B cell (primary cell): ENCODE results near the gene HHATL. TPM values are rescaled to one million over a fixed set of nuclear protein-coding genes. Genes with fewer than 3 reads are reported as not detected.
A peak's percentile ranks its signal among the peaks of the same experiment; 100 is the strongest.

Source experiments
- ATAC-seq: fragments of 200-7000 bp; cut with Tn5 transposase; one replicate; pipeline ENCODE4 v1.10.0; 2021; ENCODE audit warnings: low read depth, mild to moderate bottlenecking, moderate number of reproducible peaks, moderate library complexity
- CTCF ChIA-PET: fragments of 350-600 bp; sonication (Branson Sonifier 250); formaldehyde crosslinking; loops from one replicate; lab custom pipeline; 2021; ENCODE audit warnings: antibody characterized with exemption, inconsistent platforms; lab: Charles Lee
- POLR2A ChIA-PET: fragments of 350-600 bp; sonication (Branson Sonifier 250); formaldehyde crosslinking; loops from one replicate; lab custom pipeline; 2021; ENCODE audit warnings: antibody characterized with exemption; lab: Charles Lee
- DNase-seq: peaks from one replicate; pipeline ENCODE4 v3.0.0; 2013
- H2AFZ ChIP-seq: 2 replicates; pipeline ENCODE4 v1.6.1; 2012; ENCODE audit warnings: mild to moderate bottlenecking, low read depth, low read length; ENCODE audit not compliant: insufficient read depth, poor library complexity, severe bottlenecking
- H3K27ac ChIP-seq, 2 donors: 1 replicate in 1 of 2; 2 replicates in 1 of 2; pipeline ENCODE4 v1.5.1; 2012 to 2013; ENCODE audit warnings: low read length in 2 of 2, mild to moderate bottlenecking in 2 of 2, moderate library complexity in 1 of 2
- H3K27me3 ChIP-seq, 4 experiments: fragments of 200-600 bp in 1 of 4; sonication (generic) in 1 of 4; replicated peaks in 1 of 4; 1 replicate in 2 of 4; 2 replicates in 2 of 4; pipeline versions ENCODE4 v1.6.1 to v1.7.0; 2013 to 2016; ENCODE audit warnings: low read length in 3 of 4, mild to moderate bottlenecking in 2 of 4, mixed read lengths in 1 of 4, moderate library complexity in 1 of 4; ENCODE audit not compliant: insufficient read depth in 4 of 4, control insufficient read depth in 3 of 4; ENCODE audit errors: control extremely low read depth in 1 of 4
- H3K36me3 ChIP-seq, 2 experiments: replicated peaks in 1 of 2; 1 replicate in 1 of 2; 2 replicates in 1 of 2; pipeline versions ENCODE4 v1.6.1 to v1.7.1; 2013; ENCODE audit warnings: low read length in 1 of 2; ENCODE audit not compliant: insufficient read depth in 2 of 2, control insufficient read depth in 1 of 2; ENCODE audit errors: control extremely low read depth in 1 of 2, extremely low read depth in 1 of 2
- H3K4me1 ChIP-seq, 2 donors: fragments of 200-600 bp in 1 of 2; sonication (generic) in 1 of 2; 1 replicate in 1 of 2; 2 replicates in 1 of 2; pipeline versions ENCODE4 v1.5.1 to v1.6.1; 2013 to 2017; ENCODE audit warnings: low read length in 2 of 2; ENCODE audit not compliant: control insufficient read depth in 2 of 2, insufficient read depth in 2 of 2
- H3K4me2 ChIP-seq: replicated peaks from 2 replicates; pipeline ENCODE3; 2012; ENCODE audit warnings: mild to moderate bottlenecking, low read depth, low read length; ENCODE audit not compliant: poor library complexity, severe bottlenecking
- H3K4me3 ChIP-seq, 5 experiments: fragments of 200-600 bp in 1 of 5; sonication (generic) in 1 of 5; 1 replicate in 3 of 5; 2 replicates in 2 of 5; pipeline versions ENCODE4 v1.5.1 to v1.7.0; 2011 to 2016; ENCODE audit warnings: low read length in 4 of 5, mild to moderate bottlenecking in 4 of 5, low read depth in 2 of 5, control low read depth in 1 of 5, moderate library complexity in 1 of 5; ENCODE audit not compliant: insufficient read depth in 1 of 5; ENCODE audit errors: control extremely low read depth in 1 of 5, extremely low read depth in 1 of 5
- H3K79me2 ChIP-seq: fragments of 200-600 bp; sonication (generic); one replicate; pipeline ENCODE4 v1.6.0; 2016; ENCODE audit warnings: low read length; ENCODE audit not compliant: control insufficient read depth, insufficient read depth
- H3K9ac ChIP-seq: fragments of 200-600 bp; sonication (generic); 2 replicates; pipeline ENCODE4 v1.6.1; 2017; ENCODE audit warnings: mild to moderate bottlenecking, low read length, moderate library complexity
- H3K9me3 ChIP-seq, 3 donors: one replicate each; pipeline versions ENCODE4 v1.6.1 to v1.7.1; 2013; ENCODE audit warnings: low read length in 2 of 3; ENCODE audit not compliant: control insufficient read depth in 2 of 3, insufficient read depth in 1 of 3; ENCODE audit errors: control extremely low read depth in 1 of 3
- H4K20me1 ChIP-seq: 2 replicates; pipeline ENCODE4 v1.6.0; 2012; ENCODE audit warnings: mild to moderate bottlenecking, low read length; ENCODE audit not compliant: insufficient read depth, control insufficient read depth, poor library complexity, severe bottlenecking
- H3K27ac Mint-ChIP-seq: one replicate; pipeline ENCODE4 v1.8.0; 2021; ENCODE audit warnings: mixed read lengths
- H3K27me3 Mint-ChIP-seq: one replicate; pipeline ENCODE4 v1.8.0; 2021; ENCODE audit warnings: mixed read lengths
- H3K4me1 Mint-ChIP-seq: one replicate; pipeline ENCODE4 v1.8.0; 2021; ENCODE audit warnings: mixed read lengths
- H3K4me3 Mint-ChIP-seq: one replicate; pipeline ENCODE4 v1.8.0; 2021; ENCODE audit warnings: mixed read lengths
- H3K9me3 Mint-ChIP-seq: one replicate; pipeline ENCODE4 v1.8.0; 2022; ENCODE audit warnings: mixed read lengths; ENCODE audit not compliant: insufficient read depth
- CTCF ChIP-seq: fragments of 200-600 bp; IDR thresholded peaks from one replicate; pipeline ENCODE4 v1.8.0; 2022; ENCODE audit warnings: antibody characterized with exemption, mild to moderate bottlenecking
- EZH2 ChIP-seq: IDR thresholded peaks from 2 replicates; pipeline ENCODE4 v1.6.1; 2012; ENCODE audit warnings: borderline replicate concordance, low read depth, mild to moderate bottlenecking, moderate library complexity, low read length; ENCODE audit not compliant: insufficient read depth, poor library complexity, severe bottlenecking
- WGBS: methylation state at CpG from one replicate; pipeline ENCODE4 v1.1.5; 2013; ENCODE audit warnings: missing lambda C conversion rate; ENCODE audit not compliant: insufficient coverage; 5-methylcytosine and 5-hydroxymethylcytosine counted together
- intact Hi-C: fragments of 100-400 bp; cut with micrococcal nuclease; formaldehyde crosslinking; loops from one replicate; pipeline ENCODE4 v1.10.0; 2022
- polyA plus RNA-seq: library from polyadenylated mRNA; depleted of rRNA; stranded (reverse); fragments of >200 nt; gene quantifications from 2 replicates; pipeline ENCODE4 v1.2.3, GENCODE V29; 2012
- total RNA-seq, 2 donors: library from RNA; stranded (reverse); fragments of 120-200 nt in 1 of 2; gene quantifications; 1 replicate in 1 of 2; 2 replicates in 1 of 2; pipeline versions ENCODE4 v1.2.3 to v1.2.4, GENCODE V29; 2013 to 2022

HHATL gene
- total and polyA plus RNA-seq, 2 donors (not counting 1 experiment from before 2014, with no cell fraction given) = not detected

DNA sequence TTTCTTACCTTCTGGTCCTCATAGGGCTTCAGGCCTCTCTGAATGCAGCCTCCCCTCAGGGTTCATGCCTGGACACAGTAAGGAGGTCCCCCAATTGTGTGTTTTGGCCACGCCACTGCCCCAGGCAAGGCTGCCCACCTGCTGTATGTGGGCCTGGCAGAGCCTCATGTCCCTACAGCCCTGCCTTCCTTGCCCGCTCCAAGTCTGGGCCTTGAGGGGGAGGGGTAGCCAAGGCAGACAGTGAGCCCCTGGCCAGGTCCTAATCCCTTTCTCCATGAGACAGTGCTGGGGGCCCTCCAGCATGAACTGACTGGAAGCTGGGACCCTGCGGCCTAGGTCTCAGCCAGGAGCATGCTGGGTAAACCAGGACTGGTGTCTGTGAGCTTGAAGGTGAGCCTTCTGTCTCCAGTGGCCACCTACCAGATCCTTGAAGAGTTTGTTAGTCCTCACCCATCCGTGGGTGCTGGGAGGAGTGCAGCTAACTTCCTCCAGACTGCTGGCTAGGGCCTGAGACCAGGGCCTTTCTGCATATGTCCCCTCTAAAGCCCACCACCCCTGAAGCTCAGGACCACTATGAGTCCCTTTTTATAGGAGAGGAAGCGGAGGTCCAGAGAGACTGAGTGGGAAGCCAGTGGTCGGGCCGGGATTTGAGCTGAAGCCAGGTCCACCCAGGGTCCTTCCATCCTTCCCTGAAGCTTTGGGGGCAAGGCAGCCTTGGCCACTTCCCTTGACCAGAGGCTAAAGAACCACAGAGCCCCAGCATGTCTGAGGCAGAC, 40.4 kb downstream of the HHATL start:
- Histone ChIP-seq H3K79me2 (no peaks in the 10 kb centered on the region), H3K4me3 (no peak overlapping the region), H4K20me1 (no peaks in the 10 kb centered on the region), H3K4me1 (peaks cover 13 to 22% of the 10 kb centered on the region in 2 donors), H3K4me2 (no peak overlapping the region), H3K9me3 (no peaks in the 10 kb centered on the region), H3K36me3 (no peaks in the 10 kb centered on the region), H2AFZ (no peak overlapping the region), H3K27ac (no peak overlapping the region), H3K27me3 (no peaks in the 10 kb centered on the region), H3K9ac (no peak overlapping the region)
- no peak for TF ChIP-seq EZH2
- TF ChIP-seq CTCF = no peak
- CTCF ChIA-PET = interaction anchor here (1.3 kb wide), 1 partner anchor 115 kb away, joined by 3 read pairs; no protein-coding TSS in a partner anchor
- no peak for ATAC-seq
- H3K4me1 Mint-ChIP-seq = peaks cover 13% of the 10 kb centered on the region
- no peaks in the 10 kb centered on the region for H3K9me3 Mint-ChIP-seq
- 94% methylated on average over 7 of the region's 7 CpGs for WGBS
- intact Hi-C loops = loop anchor here (5.0 kb wide), 1 partner anchor 80 kb away; no protein-coding TSS in a partner anchor
- peak overlapping the region; percentile 19 for H3K4me3 Mint-ChIP-seq
- H3K27me3 Mint-ChIP-seq = no peaks in the 10 kb centered on the region
- DNase-seq = no peak
- peak overlapping the region; percentile 37 for H3K27ac Mint-ChIP-seq
- POLR2A ChIA-PET = interaction anchor here (1.1 kb wide), 1 partner anchor 10 kb away, joined by 3 read pairs; no protein-coding TSS in a partner anchor

DNA sequence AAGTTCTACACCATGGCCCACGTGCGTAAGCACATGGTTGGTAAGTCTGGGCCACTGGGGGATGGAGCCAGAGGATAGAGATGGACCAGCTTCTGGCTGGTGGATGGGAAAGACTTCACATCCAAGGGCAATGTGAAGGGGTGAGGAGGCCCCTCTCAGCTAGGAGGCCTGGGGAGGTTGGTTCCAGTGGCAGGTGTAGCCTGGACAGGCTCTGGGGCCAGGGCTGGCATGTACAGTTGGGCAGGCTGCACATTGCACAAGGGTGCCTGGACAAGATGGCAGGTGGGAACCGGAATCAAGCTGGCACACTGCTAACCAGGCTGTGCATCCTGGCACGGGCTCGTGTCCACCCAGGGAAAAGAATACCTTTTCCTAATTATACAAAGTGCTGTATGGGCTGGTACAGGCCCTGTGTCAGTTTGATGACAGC, 41.0 kb downstream of the HHATL start:
- Histone ChIP-seq H3K79me2 (no peaks in the 10 kb centered on the region), H3K4me3 (no peak overlapping the region), H3K4me2 (no peak overlapping the region), H3K9me3 (no peaks in the 10 kb centered on the region), H3K4me1 (peaks cover 13 to 22% of the 10 kb centered on the region in 2 donors), H4K20me1 (no peaks in the 10 kb centered on the region), H3K36me3 (no peaks in the 10 kb centered on the region), H2AFZ (no peak overlapping the region), H3K9ac (no peak overlapping the region), H3K27ac (no peak overlapping the region), H3K27me3 (no peaks in the 10 kb centered on the region)
- WGBS = 100% methylated on average over 3 of the region's 5 CpGs
- Mint-ChIP-seq H3K9me3 (no peaks in the 10 kb centered on the region), H3K4me1 (peaks cover 13% of the 10 kb centered on the region), H3K27ac (peak overlapping the region; percentile 53), H3K4me3 (no peak overlapping the region), H3K27me3 (no peaks in the 10 kb centered on the region)
- POLR2A ChIA-PET = no interaction called here
- no peak for DNase-seq
- TF ChIP-seq CTCF (no peak), EZH2 (no peak)
- intact Hi-C loops = loop anchor here (5.0 kb wide), 1 partner anchor 81 kb away; no protein-coding TSS in a partner anchor
- ATAC-seq = no peak
- CTCF ChIA-PET = no interaction called here
